ENCODE measurements around the gene ATRAID.

DNA sequence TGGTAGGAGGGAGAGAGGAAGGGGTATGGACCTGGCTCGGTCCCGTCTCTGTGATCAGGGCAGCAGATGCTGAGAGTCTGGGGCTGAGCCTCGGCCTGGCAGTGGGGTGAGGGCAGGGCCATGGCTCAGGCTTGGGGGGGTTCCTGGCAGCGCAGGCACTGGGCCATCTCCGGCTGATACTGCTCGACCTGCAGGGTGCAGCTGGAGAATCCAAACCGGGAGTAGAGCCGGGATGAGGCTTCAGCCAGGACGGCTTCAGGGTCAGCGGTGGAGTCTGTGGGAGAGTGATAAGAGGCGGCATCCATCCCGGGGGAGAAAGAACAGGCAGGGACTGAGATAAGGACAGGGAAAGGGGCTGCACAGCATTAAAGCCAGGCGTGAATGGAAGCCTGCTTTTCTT is 43.3 kb downstream of the ATRAID start:
- TF ChIP-seq, protein P1, sequence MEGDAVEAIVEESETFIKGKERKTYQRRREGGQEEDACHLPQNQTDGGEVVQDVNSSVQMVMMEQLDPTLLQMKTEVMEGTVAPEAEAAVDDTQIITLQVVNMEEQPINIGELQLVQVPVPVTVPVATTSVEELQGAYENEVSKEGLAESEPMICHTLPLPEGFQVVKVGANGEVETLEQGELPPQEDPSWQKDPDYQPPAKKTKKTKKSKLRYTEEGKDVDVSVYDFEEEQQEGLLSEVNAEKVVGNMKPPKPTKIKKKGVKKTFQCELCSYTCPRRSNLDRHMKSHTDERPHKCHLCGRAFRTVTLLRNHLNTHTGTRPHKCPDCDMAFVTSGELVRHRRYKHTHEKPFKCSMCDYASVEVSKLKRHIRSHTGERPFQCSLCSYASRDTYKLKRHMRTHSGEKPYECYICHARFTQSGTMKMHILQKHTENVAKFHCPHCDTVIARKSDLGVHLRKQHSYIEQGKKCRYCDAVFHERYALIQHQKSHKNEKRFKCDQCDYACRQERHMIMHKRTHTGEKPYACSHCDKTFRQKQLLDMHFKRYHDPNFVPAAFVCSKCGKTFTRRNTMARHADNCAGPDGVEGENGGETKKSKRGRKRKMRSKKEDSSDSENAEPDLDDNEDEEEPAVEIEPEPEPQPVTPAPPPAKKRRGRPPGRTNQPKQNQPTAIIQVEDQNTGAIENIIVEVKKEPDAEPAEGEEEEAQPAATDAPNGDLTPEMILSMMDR (IDR thresholded peaks at IDR 0.05; ENCODE audit: low read depth, low read length, poor library complexity, severe bottlenecking), result no peak
- TF ChIP-seq EZH2phosphoT487 (IDR thresholded peaks at IDR 0.05; ENCODE audit: borderline replicate concordance, low read length), result no peak

Data from DOHH2 (cell line).